Endothelial cell of umbilical vein (primary cell): ENCODE data around the gene CCDC18. TPM values are rescaled to one million over a fixed set of nuclear protein-coding genes. Genes with fewer than 3 reads are reported as not detected.
"Not testable (repeated sequence)": the region's sequence is repeated elsewhere in the genome, so short reads cannot be mapped to it uniquely, and the experiment has no call there.

Experiments
- BruUV-seq: library from RNA; stranded (reverse); fragments of 400-500 nt; replicated peaks from 2 replicates; lab custom pipeline; 2021; lab: Mats Ljungman, UMichigan
- CTCF ChIA-PET: fragments of 300-600, 350-600 bp; sonication (Branson Sonifier 250); formaldehyde crosslinking; loops from one replicate; lab custom pipeline; 2021; ENCODE audit warnings: antibody characterized with exemption, inconsistent platforms; lab: Charles Lee
- POLR2A ChIA-PET: fragments of 300-600, 350-600 bp; sonication (Branson Sonifier 250); formaldehyde crosslinking; loops from one replicate; lab custom pipeline; 2021; ENCODE audit warnings: antibody characterized with exemption, inconsistent platforms; lab: Charles Lee
- DNase-seq: peaks from one replicate; pipeline ENCODE4 v3.0.0-alpha.2; 2011; ENCODE audit warnings: low read depth, low spot score
- FAIRE-seq: peaks from 2 replicates; lab custom pipeline; 2011; peaks lifted over from hg19 to GRCh38; lab: Jason Lieb, UNC
- H2AFZ ChIP-seq: 2 replicates; pipeline ENCODE4 v1.6.0; 2012; ENCODE audit warnings: low read depth, low read length, control low read depth, inconsistent platforms
- H3K27ac ChIP-seq: 2 replicates; pipeline ENCODE4 v1.5.1; 2011; ENCODE audit warnings: low read depth, mild to moderate bottlenecking, control low read depth, low read length, moderate library complexity; ENCODE audit not compliant: insufficient read depth
- H3K27me3 ChIP-seq, 2 experiments: 2 replicates each; pipeline versions ENCODE4 v1.6.0 to v1.6.1; 2011; ENCODE audit warnings: low read length in 2 of 2, mixed read lengths in 1 of 2; ENCODE audit not compliant: control insufficient read depth in 2 of 2, insufficient read depth in 2 of 2
- H3K36me3 ChIP-seq, 2 experiments: 2 replicates in 1 of 2; 3 replicates in 1 of 2; pipeline ENCODE4 v1.5.1; 2011; ENCODE audit warnings: low read length in 2 of 2, mild to moderate bottlenecking in 1 of 2, moderate library complexity in 1 of 2; ENCODE audit not compliant: control insufficient read depth in 2 of 2, insufficient read depth in 2 of 2; ENCODE audit errors: extremely low read depth in 1 of 2
- H3K4me1 ChIP-seq: 3 replicates; pipeline ENCODE4 v1.5.1; 2011; ENCODE audit warnings: mild to moderate bottlenecking, low read length; ENCODE audit not compliant: control insufficient read depth, insufficient read depth; ENCODE audit errors: extremely low read depth
- H3K4me2 ChIP-seq: 2 replicates; pipeline ENCODE4 v1.6.1; 2011; ENCODE audit warnings: low read length, control low read depth, mixed read lengths; ENCODE audit not compliant: insufficient read depth
- H3K4me3 ChIP-seq, 3 experiments: fragments of 200-600 bp in 1 of 3; sonication (generic), shearing (Covaris generic) in 1 of 3; replicated peaks in 1 of 3; 2 replicates each; pipeline ENCODE4 v1.5.1; 2011 to 2016; ENCODE audit warnings: control low read depth in 3 of 3, low read length in 3 of 3, mild to moderate bottlenecking in 2 of 3, inconsistent platforms in 1 of 3, low read depth in 1 of 3, moderate library complexity in 1 of 3; ENCODE audit not compliant: insufficient read depth in 1 of 3
- H3K79me2 ChIP-seq: 2 replicates; pipeline ENCODE4 v1.6.0; 2012; ENCODE audit warnings: low read length, inconsistent platforms; ENCODE audit not compliant: control insufficient read depth, insufficient read depth
- H3K9ac ChIP-seq: replicated peaks from 2 replicates; pipeline ENCODE3; 2011; ENCODE audit warnings: low read length, control low read depth; ENCODE audit not compliant: insufficient read depth; ENCODE audit errors: extremely low read depth
- H3K9me1 ChIP-seq: replicated peaks from 3 replicates; pipeline ENCODE4 v1.6.0; 2011; ENCODE audit warnings: mild to moderate bottlenecking, low read length; ENCODE audit not compliant: control insufficient read depth, insufficient read depth; ENCODE audit errors: extremely low read depth
- H3K9me3 ChIP-seq: replicated peaks from 2 replicates; pipeline ENCODE4 v1.5.1; 2012; ENCODE audit warnings: low read length, inconsistent platforms; ENCODE audit not compliant: control insufficient read depth, insufficient read depth
- H4K20me1 ChIP-seq: replicated peaks from 2 replicates; pipeline ENCODE3; 2011; ENCODE audit warnings: mild to moderate bottlenecking, low read length; ENCODE audit not compliant: control insufficient read depth, insufficient read depth; ENCODE audit errors: extremely low read depth
- CTCF ChIP-seq, 2 donors: IDR thresholded peaks; 1 replicate in 1 of 2; 2 replicates in 1 of 2; pipeline ENCODE4 v1.5.1; 2011; ENCODE audit warnings: low read length in 2 of 2, mild to moderate bottlenecking in 2 of 2, moderate library complexity in 2 of 2, control low read depth in 1 of 2, inconsistent platforms in 1 of 2, low read depth in 1 of 2; ENCODE audit not compliant: insufficient read depth in 1 of 2; ENCODE audit errors: extremely low read depth in 1 of 2
- EZH2 ChIP-seq: IDR thresholded peaks from 2 replicates; pipeline ENCODE4 v1.6.1; 2012; ENCODE audit warnings: borderline replicate concordance, low read depth, mild to moderate bottlenecking, moderate library complexity, low read length, inconsistent platforms; ENCODE audit not compliant: severe bottlenecking
- FOS ChIP-seq: IDR thresholded peaks from 2 replicates; pipeline ENCODE4 v1.6.1; 2011; ENCODE audit warnings: mild to moderate bottlenecking, low read length, moderate library complexity, borderline replicate concordance; ENCODE audit not compliant: insufficient read depth
- GATA2 ChIP-seq: IDR thresholded peaks from 2 replicates; pipeline ENCODE4 v1.7.0; 2011; ENCODE audit warnings: low read depth, mild to moderate bottlenecking, moderate library complexity, mixed read lengths, low read length; ENCODE audit not compliant: insufficient read length, insufficient read depth
- JUN ChIP-seq: IDR thresholded peaks from 2 replicates; pipeline ENCODE4 v1.6.1; 2011; ENCODE audit warnings: borderline replicate concordance, low read depth; ENCODE audit not compliant: insufficient read length, insufficient read depth
- MAX ChIP-seq: IDR thresholded peaks from 2 replicates; pipeline ENCODE4 v1.6.1; 2011; ENCODE audit not compliant: insufficient read depth, insufficient read length
- MYC ChIP-seq: IDR thresholded peaks from one replicate; pipeline ENCODE4 v1.6.1; 2011; ENCODE audit warnings: mild to moderate bottlenecking, low read depth, low read length
- POLR2A ChIP-seq: IDR thresholded peaks from 2 replicates; pipeline ENCODE4 v1.6.1; 2012; ENCODE audit warnings: low read depth, mild to moderate bottlenecking, control low read depth, low read length
- POLR2AphosphoS5 ChIP-seq: IDR thresholded peaks from 2 replicates; pipeline ENCODE4 v1.6.1; 2012; ENCODE audit warnings: low read depth, mild to moderate bottlenecking, control low read depth, low read length, moderate library complexity; ENCODE audit not compliant: insufficient read depth
- dilution Hi-C: fragments of 300-500 bp; cut with MboI; formaldehyde crosslinking; loops from one replicate; pipeline ENCODE4 v1.15.0; 2019; ENCODE audit warnings: low sequenced_read_pairs; ENCODE audit not compliant: extremely low pct_ligation_motif_present
- intact Hi-C: fragments of 100-400 bp; cut with micrococcal nuclease; formaldehyde crosslinking; loops from one replicate; pipeline ENCODE4 v1.10.0; 2022
- polyA plus RNA-seq, 4 experiments: library from polyadenylated mRNA; depleted of rRNA in 3 of 4; stranded (reverse) in 3 of 4; unstranded in 1 of 4; fragments of >200 nt; gene quantifications; 2 replicates each; pipeline versions ENCODE4 v1.2.1 to v1.2.3, GENCODE V29; 2011 to 2012; ENCODE audit warnings: missing spikeins in 1 of 4
- total RNA-seq: library from RNA; stranded (reverse); gene quantifications from 2 replicates; pipeline ENCODE4 v1.2.3, GENCODE V29; 2021

Gene CCDC18
- total and polyA plus RNA-seq, 2 donors (not counting 3 experiments of a cell fraction or from before 2014, with no cell fraction given), result 2.2 to 11.2 TPM

- BruUV-seq, result no TSS peak
Measured at GRCh38 chr1:93164816-93165215, 15.7 kb upstream of the CCDC18 start.

GRCh38 chr1:93165895-93166294, 14.6 kb upstream of the CCDC18 start:
- H3K9me1 ChIP-seq, H3K9me3 ChIP-seq, H3K4me3 ChIP-seq, H2AFZ ChIP-seq, dilution Hi-C loops, H4K20me1 ChIP-seq, H3K27ac ChIP-seq, POLR2A ChIA-PET, intact Hi-C loops, H3K27me3 ChIP-seq, FAIRE-seq, H3K36me3 ChIP-seq, CTCF ChIA-PET, H3K4me2 ChIP-seq, H3K9ac ChIP-seq, BruUV-seq, H3K4me1 ChIP-seq, DNase-seq: not testable (repeated sequence)
- H3K79me2 ChIP-seq, result peaks cover 95% of the 10 kb centered on the region

More at GRCh38 chr1:93164816-93165215, 15.7 kb upstream of the CCDC18 start:
- Histone ChIP-seq H2AFZ (no peak overlapping the region), H3K27me3 (no peaks in the 10 kb centered on the region), H3K4me1 (no peaks in the 10 kb centered on the region), H3K9ac (no peak overlapping the region), H3K79me2 (peaks cover 88% of the 10 kb centered on the region), H3K4me2 (no peak overlapping the region), H3K27ac (no peak overlapping the region), H4K20me1 (no peaks in the 10 kb centered on the region), H3K9me3 (no peaks in the 10 kb centered on the region), H3K9me1 (no peaks in the 10 kb centered on the region), H3K36me3 (no peaks in the 10 kb centered on the region), H3K4me3 (no peak overlapping the region)
- DNase-seq (no peak), FAIRE-seq (no peak)
- dilution Hi-C loops, result no loop called here
- intact Hi-C loops, result no loop called here
- CTCF ChIA-PET, result interaction anchor here (1.0 kb wide), 1 partner anchor 9 kb away, joined by 7 read pairs; no protein-coding TSS in a partner anchor
- POLR2A ChIA-PET, result interaction anchor here (1.4 kb wide), 1 partner anchor 9 kb away, joined by 3 read pairs; no protein-coding TSS in a partner anchor
- TF ChIP-seq JUN (no peak), EZH2 (no peak), CTCF (IDR thresholded peaks at IDR 0.05; ENCODE audit: extremely low read depth in 1 of 2, insufficient read depth in 1 of 2, low read depth in 1 of 2, low read length in 2 of 2) (no peak), POLR2A (no peak), GATA2 (no peak), FOS (no peak), POLR2AphosphoS5 (no peak), MYC (no peak), MAX (no peak)
